Skeletal muscle satellite cell (primary cell): Measurements from ENCODE around the gene OGDH.

Experiments used
- H3K27me3 ChIP-seq: 2 replicates; pipeline ENCODE4 v1.7.0; 2013; ENCODE audit warnings: low read length; ENCODE audit not compliant: control insufficient read depth, insufficient read depth
- H3K36me3 ChIP-seq: 2 replicates; pipeline ENCODE4 v1.7.0; 2013; ENCODE audit warnings: mild to moderate bottlenecking, control low read depth, low read length; ENCODE audit not compliant: insufficient read depth
- H3K4me1 ChIP-seq: 2 replicates; pipeline ENCODE4 v1.7.0; 2013; ENCODE audit warnings: low read length; ENCODE audit not compliant: control insufficient read depth, insufficient read depth
- H3K4me2 ChIP-seq: 2 replicates; pipeline ENCODE4 v1.7.0; 2013; ENCODE audit warnings: mild to moderate bottlenecking, low read length
- H3K4me3 ChIP-seq: 2 replicates; pipeline ENCODE4 v1.7.0; 2013; ENCODE audit warnings: low read length
- H3K9ac ChIP-seq: 2 replicates; pipeline ENCODE4 v1.7.0; 2013; ENCODE audit warnings: mild to moderate bottlenecking, low read depth, low read length, moderate library complexity
- H3K9me3 ChIP-seq: replicated peaks from 2 replicates; pipeline ENCODE4 v1.7.0; 2013; ENCODE audit warnings: mild to moderate bottlenecking, control low read depth, low read length

Gene OGDH

GRCh38 chr7:44738876-44739665 is 132.6 kb downstream of the OGDH start:
- peaks cover 27% of the 10 kb centered on the region for H3K4me1 ChIP-seq
- H3K4me3 ChIP-seq, result no peak overlapping the region
- no peaks in the 10 kb centered on the region for H3K27me3 ChIP-seq
- no peak overlapping the region for H3K9ac ChIP-seq
- no peak overlapping the region for H3K4me2 ChIP-seq
- H3K36me3 ChIP-seq, result no peaks in the 10 kb centered on the region
- no peaks in the 10 kb centered on the region for H3K9me3 ChIP-seq

DNA sequence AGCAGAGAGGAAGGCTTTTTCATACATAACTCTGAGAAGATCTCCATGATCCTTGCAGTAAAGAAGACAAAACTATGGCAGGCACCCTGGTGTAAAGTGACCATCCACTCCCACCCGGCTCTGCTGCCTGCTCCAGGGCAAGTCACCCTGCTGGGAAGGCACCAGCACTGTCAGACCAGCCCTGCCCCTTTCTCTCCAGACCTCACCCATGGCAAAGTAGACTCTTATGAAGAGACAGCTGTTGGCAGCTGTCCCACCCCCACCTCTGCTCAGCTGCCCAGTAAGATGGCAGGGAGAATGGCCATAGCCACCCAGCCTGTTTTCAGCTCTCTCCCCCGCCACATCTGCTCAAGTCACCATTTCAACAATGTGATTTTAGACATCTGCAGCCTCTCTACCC is 133.6 kb downstream of the OGDH start:
- no peaks in the 10 kb centered on the region for H3K9me3 ChIP-seq
- H3K27me3 ChIP-seq, result no peaks in the 10 kb centered on the region
- H3K4me1 ChIP-seq, result peaks cover 17% of the 10 kb centered on the region
- H3K4me3 ChIP-seq, result no peak overlapping the region
- no peak overlapping the region for H3K4me2 ChIP-seq
- H3K36me3 ChIP-seq, result no peaks in the 10 kb centered on the region
- no peak overlapping the region for H3K9ac ChIP-seq

- Histone ChIP-seq H3K9ac (no peak overlapping the region), H3K27me3 (no peaks in the 10 kb centered on the region), H3K4me2 (no peak overlapping the region), H3K36me3 (no peaks in the 10 kb centered on the region), H3K9me3 (no peaks in the 10 kb centered on the region), H3K4me1 (peaks cover 12% of the 10 kb centered on the region), H3K4me3 (no peak overlapping the region)
These were observed 137.3 kb downstream of the OGDH start for GRCh38 chr7:44743750-44744149.

DNA sequence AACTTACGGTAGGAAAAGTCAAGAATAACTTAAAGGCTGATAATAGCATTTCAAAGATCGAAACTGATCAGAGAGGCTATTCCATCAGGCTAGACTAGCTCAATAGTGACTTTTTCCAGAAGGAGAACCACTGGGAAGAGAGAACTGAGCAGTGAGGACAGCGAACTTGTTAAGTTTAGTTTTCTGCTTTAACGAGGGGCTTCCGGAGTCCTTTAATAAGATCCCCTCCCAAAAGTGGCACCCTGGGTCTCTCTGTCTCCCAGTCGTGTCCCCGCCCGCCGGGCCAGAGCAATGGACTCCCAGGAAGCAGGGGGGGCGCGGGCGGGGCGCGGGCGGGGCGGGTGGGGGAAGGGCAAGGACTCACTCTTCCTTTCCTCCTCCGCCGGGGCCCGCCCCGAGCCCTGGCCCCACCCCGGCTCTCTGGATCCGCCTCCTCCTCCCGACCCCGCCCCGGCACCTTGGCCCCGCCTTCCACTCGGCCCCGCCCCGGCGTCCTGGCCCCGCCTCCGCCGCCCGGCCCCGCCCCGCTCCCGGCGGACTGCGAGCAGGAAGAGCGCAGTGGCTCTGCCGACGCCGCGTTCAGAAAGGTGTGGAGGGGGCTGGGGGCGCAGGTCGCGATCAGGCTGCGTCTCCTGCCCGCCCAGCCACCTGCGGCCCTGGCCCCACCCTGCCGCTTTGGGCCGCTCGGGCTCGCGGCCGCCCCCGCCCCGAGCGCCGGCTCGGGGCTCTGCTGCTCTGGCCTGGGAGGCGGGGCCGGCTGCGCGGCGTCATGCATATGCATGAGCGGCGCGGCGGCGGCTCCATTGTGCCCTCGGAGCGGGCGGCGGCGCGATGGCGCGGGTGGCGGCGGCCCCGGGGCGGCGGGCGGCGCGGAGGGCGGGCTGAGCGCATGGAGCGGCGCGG is 141.9 kb downstream of the OGDH start, which contains the start of gene ZMIZ2:
Gene ZMIZ2 (plus strand): TSS at position 803 of the 903 bp plus-strand sequence. CDS start 7,403 bp downstream, outside the sequence.
- H3K9me3 ChIP-seq, result no peaks in the 10 kb centered on the region
- H3K36me3 ChIP-seq, result peaks cover 6% of the 10 kb centered on the region
- H3K4me2 ChIP-seq, result peak within 1 kb of the TSS; percentile 93
- H3K9ac ChIP-seq, result peak within 1 kb of the TSS; percentile 90
- peaks cover 17% of the 10 kb centered on the region for H3K4me1 ChIP-seq
- no peaks in the 10 kb centered on the region for H3K27me3 ChIP-seq
- peak within 1 kb of the TSS; percentile 83 for H3K4me3 ChIP-seq

- H3K4me3 ChIP-seq, result peak overlapping the region; percentile 83
- peak overlapping the region; percentile 93 for H3K4me2 ChIP-seq
- H3K27me3 ChIP-seq, result no peaks in the 10 kb centered on the region
- peaks cover 6% of the 10 kb centered on the region for H3K36me3 ChIP-seq
- H3K9ac ChIP-seq, result peak overlapping the region; percentile 90
- no peaks in the 10 kb centered on the region for H3K9me3 ChIP-seq
- peaks cover 17% of the 10 kb centered on the region for H3K4me1 ChIP-seq
These were observed 142.7 kb downstream of the OGDH start for GRCh38 chr7:44748948-44749731.

GRCh38 chr7:44749992-44750391 is 143.6 kb downstream of the OGDH start:
- peak overlapping the region; percentile 93 for H3K4me2 ChIP-seq
- H3K4me3 ChIP-seq, result peak overlapping the region; percentile 83
- H3K36me3 ChIP-seq, result peaks cover 6% of the 10 kb centered on the region
- H3K27me3 ChIP-seq, result no peaks in the 10 kb centered on the region
- no peaks in the 10 kb centered on the region for H3K9me3 ChIP-seq
- no peak overlapping the region for H3K9ac ChIP-seq
- H3K4me1 ChIP-seq, result peaks cover 17% of the 10 kb centered on the region

GRCh38 chr7:44750424-44750823 is 144.0 kb downstream of the OGDH start:
- no peak overlapping the region for H3K4me3 ChIP-seq
- H3K9me3 ChIP-seq, result no peaks in the 10 kb centered on the region
- peaks cover 18% of the 10 kb centered on the region for H3K4me1 ChIP-seq
- no peaks in the 10 kb centered on the region for H3K27me3 ChIP-seq
- peaks cover 6% of the 10 kb centered on the region for H3K36me3 ChIP-seq
- peak overlapping the region; percentile 93 for H3K4me2 ChIP-seq
- no peak overlapping the region for H3K9ac ChIP-seq

DNA sequence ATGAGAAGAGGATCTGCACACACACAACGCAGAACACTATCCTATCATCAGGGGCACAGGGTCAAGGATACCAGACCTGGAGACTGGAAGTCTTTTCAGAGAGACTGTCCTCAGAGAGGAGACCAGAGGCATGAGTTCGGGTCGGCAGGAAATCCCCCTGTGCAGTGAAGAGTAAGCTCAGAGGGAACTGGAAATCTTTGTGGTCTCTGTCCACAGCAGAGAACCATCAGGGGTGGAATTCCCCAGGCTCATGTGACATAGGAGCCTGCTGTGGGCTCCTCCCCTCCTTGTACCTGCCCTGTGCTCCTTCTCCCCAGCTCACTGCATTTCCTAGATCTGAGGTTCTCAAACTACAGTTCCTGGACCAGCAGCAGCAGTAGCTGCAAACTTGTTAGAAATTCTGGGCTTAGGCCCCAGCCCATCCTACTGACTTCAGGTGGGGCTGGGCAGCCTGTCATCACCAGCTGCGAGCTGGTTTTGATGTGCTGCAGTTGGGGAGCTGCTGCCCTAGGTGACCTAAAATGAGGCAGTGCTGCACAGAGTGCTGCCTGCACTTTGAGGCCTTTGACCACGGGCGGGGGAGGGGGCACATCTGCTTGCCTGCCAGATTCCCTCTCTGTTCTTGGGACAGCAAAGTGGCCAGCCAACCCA is 144.6 kb downstream of the OGDH start:
- no peak overlapping the region for H3K4me2 ChIP-seq
- no peak overlapping the region for H3K4me3 ChIP-seq
- H3K27me3 ChIP-seq, result no peaks in the 10 kb centered on the region
- peaks cover 6% of the 10 kb centered on the region for H3K36me3 ChIP-seq
- no peak overlapping the region for H3K9ac ChIP-seq
- H3K9me3 ChIP-seq, result no peaks in the 10 kb centered on the region
- peaks cover 24% of the 10 kb centered on the region for H3K4me1 ChIP-seq

DNA sequence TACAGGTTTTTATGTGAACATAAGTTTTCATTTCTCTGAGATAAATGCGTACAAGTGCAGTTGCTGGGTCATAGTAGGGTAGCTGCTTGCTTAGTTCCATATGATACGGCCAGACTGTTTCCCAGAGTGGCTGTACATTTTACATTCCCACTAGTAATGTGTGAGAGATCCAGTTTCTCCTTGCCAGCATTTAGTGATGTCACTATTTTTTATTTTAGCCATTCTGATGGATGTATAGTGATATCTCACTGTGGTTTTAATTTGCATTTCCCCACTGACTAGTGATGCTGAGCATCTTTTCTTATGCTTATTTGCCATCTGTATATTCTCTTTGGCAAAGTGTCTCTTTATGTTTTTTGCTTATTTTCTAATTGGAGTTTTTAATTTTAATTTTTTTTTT is 146.4 kb downstream of the OGDH start:
- Histone ChIP-seq H3K4me2 (no peak overlapping the region), H3K4me3 (no peak overlapping the region), H3K4me1 (peaks cover 24% of the 10 kb centered on the region), H3K36me3 (peaks cover 20% of the 10 kb centered on the region), H3K9ac (no peak overlapping the region), H3K9me3 (no peaks in the 10 kb centered on the region), H3K27me3 (no peaks in the 10 kb centered on the region)

DNA sequence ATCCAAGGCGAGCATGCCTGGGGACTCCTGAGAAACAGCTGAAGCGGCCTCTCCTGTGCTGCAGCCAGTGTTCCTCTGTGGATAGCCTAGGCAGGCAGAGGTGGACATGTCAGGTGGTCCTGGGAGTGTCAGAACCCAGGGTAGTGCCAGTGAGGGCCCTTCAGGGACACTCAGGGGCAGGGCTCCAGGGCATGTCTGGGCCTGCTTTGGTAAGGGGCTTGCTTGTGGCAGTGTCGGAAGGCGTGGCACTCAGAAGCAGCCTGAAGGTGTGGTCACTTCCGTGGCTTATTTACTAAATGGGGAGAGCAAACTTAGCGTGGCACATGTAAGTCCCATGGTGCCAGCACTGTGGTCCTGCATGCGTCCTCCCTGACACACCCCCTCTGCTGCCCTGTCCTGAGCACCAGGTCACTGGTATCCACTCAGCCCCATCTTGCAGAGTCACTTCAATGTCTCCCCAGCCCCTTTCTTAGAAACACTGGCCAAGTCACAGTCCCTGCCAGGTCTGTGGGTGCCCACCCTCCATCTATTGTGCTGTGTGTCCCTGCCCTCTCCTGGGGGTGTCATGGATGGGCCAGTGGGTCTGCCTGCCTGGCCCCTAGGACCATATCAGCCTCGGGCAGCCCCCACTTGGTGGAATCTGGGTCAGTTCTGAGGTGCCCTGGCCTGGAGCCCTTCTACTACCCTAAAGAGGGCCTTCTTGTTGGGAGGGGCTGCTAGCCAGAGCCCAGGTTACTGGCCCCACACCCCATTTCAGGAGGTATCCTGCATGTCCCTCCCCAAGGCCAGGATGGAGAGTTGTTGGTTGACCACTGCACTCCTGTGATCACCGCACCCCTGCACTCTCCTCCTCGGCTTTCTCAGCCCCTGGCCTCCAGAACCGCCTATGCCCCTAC is 148.6 kb downstream of the OGDH start:
- Histone ChIP-seq H3K4me1 (peaks cover 13% of the 10 kb centered on the region), H3K4me3 (no peak overlapping the region), H3K4me2 (no peak overlapping the region), H3K27me3 (no peaks in the 10 kb centered on the region), H3K9ac (peak overlapping the region; percentile 4), H3K36me3 (peaks cover 25% of the 10 kb centered on the region), H3K9me3 (no peaks in the 10 kb centered on the region)
